HG03342 (cell line): ENCODE measurements around the gene NPC1L1.
"Not testable (repeated sequence)": the region's sequence is repeated elsewhere in the genome, so short reads cannot be mapped to it uniquely, and the experiment has no call there.

Experiments used
- ATAC-seq: cut with Tn5 transposase; IDR thresholded peaks from one replicate; pipeline ENCODE4 v1.9.1; 2021; ENCODE audit warnings: mild to moderate bottlenecking, moderate library complexity; ENCODE audit not compliant: unreplicated experiment

Gene NPC1L1

DNA sequence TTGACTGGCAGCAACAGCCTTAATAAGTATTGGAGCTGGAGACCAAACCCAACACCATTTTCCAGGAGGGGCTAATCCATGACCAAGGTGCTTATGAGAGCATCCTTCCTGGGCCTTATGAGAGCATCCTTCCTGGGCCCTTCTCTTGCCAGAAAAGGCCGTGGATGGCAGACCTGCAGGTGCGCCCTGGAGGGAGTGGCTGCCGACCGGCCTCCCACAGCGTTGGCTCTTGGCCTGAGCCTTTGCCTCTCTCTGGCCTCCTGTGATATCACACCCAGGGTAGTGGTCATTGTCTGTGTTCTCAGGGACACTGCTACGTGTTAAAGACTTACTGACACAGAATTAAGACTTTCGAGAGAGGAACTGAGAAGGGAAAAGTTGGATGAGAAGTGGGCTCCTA, 28.4 kb downstream of the NPC1L1 start:
- no peak for ATAC-seq

- ATAC-seq: no peak
Measured at GRCh38 chr7:44511863-44512468, 29.2 kb downstream of the NPC1L1 start.

DNA sequence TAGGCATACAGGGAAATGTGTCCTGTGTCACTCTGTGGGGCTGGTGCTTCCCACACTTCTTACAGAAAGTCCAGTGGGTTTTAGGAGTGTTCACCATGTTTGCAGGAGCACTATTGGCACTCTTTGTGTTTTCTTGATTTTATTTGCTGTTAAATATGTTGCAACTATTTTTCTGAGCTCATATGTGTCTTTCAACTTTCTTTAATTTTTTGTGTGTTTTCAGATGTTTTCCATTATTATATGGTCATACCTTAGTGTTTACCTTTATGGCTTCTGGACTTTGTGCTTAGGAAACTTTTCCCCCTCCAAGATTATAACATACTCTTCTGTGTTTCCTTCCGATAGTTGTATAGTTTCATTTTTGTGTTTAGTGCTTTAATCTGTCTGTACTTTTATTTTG, 29.9 kb downstream of the NPC1L1 start:
- ATAC-seq: no peak

DNA sequence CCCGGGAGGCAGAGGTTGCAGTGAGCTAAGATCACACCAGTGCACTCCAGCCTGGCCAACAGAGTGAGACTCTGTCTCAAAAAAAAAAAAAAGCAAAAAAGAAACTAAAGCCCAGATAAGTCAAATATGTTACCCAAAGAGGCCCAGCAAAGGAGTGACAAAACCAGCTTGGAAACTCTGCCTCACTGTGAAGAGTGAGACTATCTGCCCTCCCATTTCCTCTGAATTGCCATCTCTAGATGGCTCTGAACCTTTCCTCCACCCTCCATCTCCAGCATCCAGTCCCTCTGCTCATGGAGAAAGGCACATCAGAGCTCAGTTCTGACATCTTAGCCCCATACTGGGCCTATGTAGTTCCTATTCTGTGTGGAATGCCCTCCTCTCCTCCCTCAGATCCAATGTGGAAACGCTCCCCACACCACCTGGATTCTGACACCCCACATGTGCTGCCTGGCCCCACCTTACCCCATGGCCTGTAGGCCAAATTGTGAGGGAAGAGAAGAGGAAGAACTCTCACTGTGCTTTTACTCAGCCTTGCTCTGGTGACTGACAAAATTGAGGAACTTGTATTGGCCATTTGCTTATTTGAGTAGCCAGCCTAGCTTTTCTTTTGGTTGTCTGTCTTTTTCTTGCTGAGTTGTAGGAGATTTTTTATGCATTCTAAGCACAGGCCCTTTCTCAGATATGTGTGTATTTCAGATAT, 32.7 kb downstream of the NPC1L1 start:
- no peak for ATAC-seq

GRCh38 chr7:44506592-44507288, 34.4 kb downstream of the NPC1L1 start:
- not testable (repeated sequence) for ATAC-seq

- no peak for ATAC-seq
Measured at GRCh38 chr7:44505595-44505994, 35.5 kb downstream of the NPC1L1 start.

- ATAC-seq: no peak
Measured at GRCh38 chr7:44498230-44498954, 42.7 kb downstream of the NPC1L1 start.

DNA sequence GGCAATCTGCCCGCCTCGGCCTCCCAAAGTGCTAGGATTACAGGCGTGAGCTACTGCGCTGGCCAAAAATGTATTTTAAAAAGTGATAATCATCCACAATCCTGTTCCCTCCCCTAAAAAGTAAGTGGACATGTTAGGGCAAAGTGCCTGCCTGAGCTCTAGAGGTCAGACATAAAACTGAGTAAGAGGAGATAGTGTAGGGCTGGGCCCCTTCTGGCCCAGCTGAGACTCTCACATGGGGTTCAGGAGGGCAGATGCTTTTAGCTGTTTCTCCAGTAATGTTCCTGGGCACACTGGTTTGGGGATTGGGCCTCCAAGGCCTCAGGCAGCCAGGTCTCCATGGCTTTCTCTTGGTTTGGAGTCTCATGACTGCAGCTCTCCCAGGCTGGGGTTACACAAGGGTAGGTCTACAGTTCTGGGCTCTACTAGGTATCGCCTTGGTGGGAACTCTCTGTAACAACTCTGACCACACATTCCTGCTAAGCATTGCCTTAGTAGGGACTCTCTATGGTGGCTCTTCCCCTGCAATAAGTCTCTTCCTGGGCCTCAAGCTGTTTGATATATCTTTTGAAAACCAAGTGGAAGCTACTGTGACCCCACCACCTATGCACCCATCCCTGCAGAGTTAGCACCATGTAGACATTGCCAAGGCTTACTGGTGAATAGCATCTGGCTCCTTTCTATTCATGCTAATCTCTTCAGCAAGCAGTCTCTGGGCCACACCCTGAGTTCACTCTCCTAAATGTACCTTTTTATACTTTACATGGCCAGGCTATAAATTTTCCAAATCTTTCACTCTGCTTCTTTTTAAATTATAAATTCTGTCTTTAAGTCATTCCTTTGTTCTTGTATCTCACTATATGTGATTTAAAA, 43.7 kb downstream of the NPC1L1 start:
- ATAC-seq: no peak

GRCh38 chr7:44496385-44496784, 44.7 kb downstream of the NPC1L1 start:
- ATAC-seq: no peak

DNA sequence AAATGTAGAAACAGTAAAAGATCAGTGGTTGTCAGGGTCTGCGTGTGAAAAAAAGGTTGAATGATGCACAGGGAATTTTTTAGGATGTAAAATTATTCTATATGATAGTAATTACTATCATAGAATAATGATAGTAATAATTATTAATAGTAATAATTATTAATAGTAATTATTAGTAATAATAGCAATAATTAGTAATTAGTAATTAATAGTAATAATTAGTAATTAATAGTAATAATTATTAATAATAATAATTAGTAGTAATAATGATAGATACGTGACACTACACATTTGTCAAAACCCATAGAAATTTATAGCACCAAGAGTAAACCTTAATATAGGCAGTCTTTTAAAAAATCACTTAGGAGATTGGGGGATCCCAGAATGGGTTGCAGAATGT, 46.2 kb downstream of the NPC1L1 start:
- no peak for ATAC-seq

GRCh38 chr7:44491229-44491628, 49.9 kb downstream of the NPC1L1 start:
- no peak for ATAC-seq

DNA sequence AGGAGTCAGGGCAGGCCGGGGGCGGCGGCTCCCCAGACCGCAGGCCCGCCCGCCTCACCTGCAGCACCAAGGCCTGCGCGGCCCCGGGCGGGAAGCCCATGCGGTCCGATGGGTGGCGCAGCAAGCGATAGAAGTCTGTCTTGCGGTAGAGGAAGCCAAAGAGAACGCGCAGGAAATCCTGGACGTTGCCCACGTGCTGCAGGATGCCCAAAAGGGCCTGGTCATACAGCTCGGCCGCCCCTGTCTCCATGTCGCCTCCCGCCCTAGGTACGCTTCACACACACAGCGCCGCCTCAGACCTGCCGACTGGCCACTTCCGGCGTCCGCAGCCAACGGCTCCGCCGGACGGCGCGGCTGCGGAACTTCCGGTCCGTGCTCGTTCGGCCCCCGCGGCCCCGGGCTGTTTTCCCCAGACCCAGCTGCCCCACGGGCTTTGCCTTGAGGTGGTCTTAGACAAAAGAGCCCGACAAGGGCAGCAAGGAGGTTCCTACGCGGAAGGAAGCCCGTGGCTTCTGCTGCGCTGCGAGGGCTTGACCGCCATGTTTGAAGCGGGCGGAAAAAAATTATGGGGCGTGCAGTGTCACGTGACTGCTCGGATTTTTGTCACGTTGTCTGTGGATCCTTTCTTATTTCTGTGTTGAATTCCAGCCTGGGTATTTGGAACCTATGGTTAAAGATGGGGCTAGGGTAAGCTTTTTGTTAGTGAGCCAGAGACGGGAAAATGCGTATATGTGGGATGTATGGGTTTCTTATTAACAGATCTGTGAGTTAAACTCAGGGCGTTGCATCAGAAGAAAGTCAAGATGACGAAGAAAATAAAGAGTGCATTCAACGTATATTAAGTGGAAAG, 50.6 kb downstream of the NPC1L1 start, which contains the start of gene NUDCD3:
Gene NUDCD3, minus strand, starts transcription at position 308 of the 850 bp plus-strand sequence. Its CDS starts 58 bp downstream, at position 250.
- peak; percentile 85 for ATAC-seq

GRCh38 chr7:44489955-44490350, 51.2 kb downstream of the NPC1L1 start:
- ATAC-seq: peak; percentile 21

GRCh38 chr7:44488955-44489354, 52.2 kb downstream of the NPC1L1 start:
- ATAC-seq: no peak

GRCh38 chr7:44486693-44487092, 54.4 kb downstream of the NPC1L1 start:
- no peak for ATAC-seq

- ATAC-seq: no peak
Measured at GRCh38 chr7:44486001-44486400, 55.1 kb downstream of the NPC1L1 start.

DNA sequence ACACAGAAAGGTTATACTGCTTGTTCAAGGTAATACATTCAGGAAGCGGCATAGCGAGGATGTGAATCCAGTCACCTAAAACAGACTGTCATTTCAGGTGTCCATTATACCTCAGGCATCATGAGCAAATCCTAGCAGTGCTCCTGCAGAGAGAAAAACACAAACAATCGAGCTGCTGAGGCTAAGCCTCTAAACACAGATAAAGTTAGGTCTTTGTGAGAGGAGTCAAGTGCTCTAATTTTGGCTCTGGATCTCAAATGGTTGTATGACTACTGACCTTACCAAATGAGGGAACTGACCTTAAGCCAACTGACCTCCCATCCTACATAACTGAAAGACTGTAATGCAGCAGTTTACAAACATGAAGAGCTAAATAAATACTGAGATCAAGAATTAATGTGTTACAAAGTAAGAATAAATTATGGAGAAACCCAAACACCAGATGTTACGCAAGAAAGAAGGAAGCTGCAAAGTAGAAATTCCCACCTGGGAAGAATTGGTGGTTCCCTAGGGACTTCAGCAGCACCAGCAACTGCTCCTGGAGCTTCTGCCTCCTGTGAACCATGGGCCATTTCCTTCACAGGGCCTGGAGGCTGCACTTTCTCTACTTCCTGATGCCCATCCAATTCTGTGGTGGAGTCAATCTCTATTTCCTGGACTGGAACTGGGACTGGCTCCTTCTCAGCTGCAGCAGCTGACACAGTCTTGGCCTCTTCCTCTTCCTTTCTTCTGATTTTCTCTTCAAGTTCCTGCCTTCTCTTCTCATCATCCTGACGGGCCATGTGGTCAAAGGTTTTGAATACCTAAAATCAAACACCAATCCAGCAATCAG, 56.4 kb downstream of the NPC1L1 start:
- ATAC-seq: no peak
